GM19193 (cell line): ENCODE measurements around the gene HK2.

Source experiments
- POLR2A ChIP-seq: IDR thresholded peaks from 4 replicates; pipeline ENCODE4 v1.6.1; 2011; ENCODE audit not compliant: insufficient read depth, insufficient read length; ENCODE audit errors: extremely low read depth

The HK2 gene

DNA sequence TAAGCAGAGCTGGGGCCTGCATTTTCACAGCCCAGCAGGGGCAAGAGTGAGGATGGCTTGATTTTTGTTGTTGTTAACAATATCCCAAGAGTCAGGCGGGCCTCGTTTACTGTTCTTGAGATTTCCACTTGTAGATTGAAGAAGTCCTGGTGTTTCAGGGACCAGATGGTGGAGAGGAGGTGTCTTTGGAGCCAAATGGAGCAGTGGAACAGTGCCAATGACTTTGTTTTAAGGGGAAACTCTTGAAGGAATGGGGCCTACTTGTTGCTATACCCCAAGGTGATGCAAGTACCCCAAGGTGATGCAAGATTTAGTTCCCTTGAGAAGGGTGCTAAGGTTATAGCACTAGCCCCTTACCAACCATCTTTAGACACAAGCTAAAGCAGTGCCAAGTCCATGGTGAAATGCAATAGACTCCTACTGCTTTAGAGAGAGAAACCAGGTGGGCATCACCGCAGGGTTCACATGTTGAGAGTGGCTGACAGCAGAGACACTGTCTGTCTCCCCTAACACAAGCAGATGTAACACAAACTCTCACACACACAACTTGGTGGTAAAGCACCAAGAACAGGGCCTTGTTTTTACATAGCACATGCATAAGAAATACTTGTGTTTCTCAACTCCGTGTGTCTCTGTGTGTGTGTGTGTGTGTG is 44.0 kb downstream of the HK2 start:
- no peak for TF ChIP-seq POLR2A

DNA sequence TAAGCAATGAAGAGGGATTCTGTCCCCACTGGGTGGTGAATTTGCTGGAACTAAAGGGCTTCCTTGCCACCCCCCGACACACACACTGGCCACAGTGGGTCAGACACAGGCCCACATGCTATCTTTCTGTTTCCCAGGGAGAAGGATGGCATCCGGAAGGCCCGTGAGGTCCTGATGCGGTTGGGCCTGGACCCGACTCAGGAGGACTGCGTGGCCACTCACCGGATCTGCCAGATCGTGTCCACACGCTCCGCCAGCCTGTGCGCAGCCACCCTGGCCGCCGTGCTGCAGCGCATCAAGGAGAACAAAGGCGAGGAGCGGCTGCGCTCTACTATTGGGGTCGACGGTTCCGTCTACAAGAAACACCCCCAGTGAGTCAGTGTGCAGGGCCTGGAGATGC is 44.6 kb downstream of the HK2 start:
- TF ChIP-seq POLR2A, result no peak

DNA sequence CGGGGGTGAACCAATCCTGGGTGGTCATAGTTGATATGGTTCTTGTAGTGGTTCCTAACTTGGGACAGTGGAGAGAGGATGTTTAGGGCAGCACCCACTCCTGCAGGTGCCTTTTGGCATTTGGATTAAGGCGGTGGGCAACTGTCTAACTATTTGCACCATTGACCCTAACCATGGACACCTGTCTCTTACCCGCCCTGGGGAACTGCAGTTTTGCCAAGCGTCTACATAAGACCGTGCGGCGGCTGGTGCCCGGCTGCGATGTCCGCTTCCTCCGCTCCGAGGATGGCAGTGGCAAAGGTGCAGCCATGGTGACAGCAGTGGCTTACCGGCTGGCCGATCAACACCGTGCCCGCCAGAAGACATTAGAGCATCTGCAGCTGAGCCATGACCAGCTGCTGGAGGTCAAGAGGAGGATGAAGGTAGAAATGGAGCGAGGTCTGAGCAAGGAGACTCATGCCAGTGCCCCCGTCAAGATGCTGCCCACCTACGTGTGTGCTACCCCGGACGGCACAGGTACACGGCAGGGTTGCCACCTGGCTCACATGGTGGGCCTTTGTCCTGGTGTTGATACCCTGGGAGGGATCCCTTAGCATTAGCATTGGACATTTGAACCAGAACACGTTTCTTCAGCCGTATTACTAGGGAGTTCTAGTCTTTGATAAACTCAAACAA is 46.3 kb downstream of the HK2 start:
- no peak for TF ChIP-seq POLR2A

DNA sequence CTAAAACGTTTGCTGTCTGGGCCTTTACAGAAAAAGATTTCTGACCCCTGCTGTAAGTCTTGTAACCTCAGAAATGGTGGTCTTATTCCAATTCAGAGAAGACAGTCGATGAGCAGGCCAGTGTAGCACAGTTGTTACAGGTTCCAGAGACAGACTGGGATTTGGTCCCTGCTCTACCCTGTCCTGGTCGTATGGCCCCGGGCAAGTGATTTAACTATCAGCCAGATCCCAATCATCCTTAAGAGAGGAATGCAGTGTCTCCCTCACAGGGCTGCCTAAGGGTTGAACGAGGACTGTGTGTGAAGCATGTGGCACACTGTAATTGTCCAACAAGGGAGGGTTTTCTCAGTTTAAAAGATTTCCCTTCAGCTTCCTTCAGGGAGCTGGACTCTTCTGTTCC is 47.2 kb downstream of the HK2 start:
- no peak for TF ChIP-seq POLR2A

DNA sequence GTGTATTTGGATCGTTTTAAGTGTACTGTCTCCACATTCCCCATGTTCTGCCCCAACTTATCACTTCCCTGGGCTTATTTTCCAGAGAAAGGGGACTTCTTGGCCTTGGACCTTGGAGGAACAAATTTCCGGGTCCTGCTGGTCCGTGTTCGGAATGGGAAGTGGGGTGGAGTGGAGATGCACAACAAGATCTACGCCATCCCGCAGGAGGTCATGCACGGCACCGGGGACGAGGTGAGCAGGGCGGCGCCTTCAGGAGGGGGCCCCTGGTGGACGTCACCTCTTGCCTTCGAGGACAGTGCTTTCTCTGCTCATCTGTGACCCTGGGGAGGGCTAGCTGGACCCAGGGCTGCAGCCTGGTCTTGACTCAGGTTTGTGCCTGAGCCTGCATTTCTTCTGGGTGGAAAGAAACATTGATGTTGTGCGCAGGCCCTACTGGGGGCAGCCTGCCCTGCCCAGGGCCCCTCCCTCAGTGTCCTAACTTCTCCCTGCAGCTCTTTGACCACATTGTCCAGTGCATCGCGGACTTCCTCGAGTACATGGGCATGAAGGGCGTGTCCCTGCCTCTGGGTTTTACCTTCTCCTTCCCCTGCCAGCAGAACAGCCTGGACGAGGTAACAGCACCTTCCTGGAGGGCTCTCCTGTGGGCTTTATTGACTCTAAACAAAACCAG is 47.8 kb downstream of the HK2 start:
- no peak for TF ChIP-seq POLR2A

DNA sequence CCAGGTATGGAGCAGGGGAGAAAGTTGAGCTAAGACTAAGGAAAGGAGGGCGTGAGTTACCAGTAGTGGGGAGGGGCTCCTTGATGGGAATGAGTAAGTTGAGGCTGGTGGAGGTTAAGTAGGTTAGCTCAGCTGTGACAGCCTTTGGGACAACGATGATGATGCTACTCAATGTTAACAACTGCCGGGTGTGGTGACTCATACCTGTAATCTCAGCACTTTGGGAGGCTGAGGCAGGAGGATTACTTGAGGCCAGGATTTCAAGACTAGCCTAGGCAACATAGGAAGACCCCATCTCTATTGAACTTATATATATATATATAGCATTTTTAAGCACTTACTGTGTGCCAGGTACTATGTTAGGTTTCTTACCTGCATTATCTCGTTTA is 48.4 kb downstream of the HK2 start:
- TF ChIP-seq POLR2A, result no peak

DNA sequence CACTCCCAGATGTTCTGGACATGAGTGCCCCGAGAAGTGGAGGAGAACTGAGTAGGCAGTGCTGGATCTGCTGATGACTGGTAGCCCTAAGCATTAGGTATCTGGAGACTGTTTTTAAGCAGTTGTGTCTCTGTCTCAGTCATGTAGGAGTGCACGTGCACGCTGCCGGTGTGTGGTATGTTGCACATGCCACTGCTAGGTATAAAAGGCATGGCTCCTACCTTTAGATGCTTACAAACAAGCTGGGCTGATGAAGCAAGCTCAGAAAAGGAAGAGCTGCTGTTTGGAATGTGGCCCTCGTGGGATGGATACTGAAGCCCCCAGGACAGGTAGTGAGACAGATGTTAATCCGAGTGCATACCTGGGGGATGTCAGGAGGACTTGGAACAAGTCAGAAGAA is 49.1 kb downstream of the HK2 start:
- TF ChIP-seq POLR2A, result no peak

DNA sequence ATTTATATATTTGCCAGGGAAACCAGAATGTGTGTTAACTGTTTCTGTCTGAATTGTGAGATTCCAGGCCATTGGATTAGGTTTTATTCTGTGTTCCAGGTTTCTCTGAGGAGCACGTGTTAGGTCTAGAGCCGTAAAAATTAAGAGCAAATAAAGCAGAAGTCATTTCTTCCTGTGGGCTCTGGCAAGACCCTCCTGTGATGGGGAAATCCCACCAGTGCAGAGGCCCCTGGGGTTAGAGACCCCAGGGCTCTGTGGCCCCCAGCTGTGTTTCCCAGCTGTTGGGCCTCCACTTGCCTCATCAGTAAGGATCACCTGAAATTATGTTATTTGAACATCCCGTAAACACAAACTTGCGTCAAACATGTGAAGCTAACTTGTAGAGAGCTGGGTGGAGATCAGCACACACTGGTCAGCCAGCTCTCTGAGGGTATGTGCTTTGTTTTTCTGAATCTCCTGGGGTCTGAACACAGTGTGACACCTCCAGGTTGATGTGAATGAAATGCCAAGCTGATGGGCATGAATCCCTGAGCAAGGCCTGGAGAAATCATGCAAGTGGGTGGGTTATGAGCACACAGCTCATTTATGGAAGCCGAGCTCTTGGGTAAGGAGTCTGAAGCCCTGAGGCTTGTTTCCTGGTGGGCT is 50.3 kb downstream of the HK2 start:
- TF ChIP-seq POLR2A, result no peak

DNA sequence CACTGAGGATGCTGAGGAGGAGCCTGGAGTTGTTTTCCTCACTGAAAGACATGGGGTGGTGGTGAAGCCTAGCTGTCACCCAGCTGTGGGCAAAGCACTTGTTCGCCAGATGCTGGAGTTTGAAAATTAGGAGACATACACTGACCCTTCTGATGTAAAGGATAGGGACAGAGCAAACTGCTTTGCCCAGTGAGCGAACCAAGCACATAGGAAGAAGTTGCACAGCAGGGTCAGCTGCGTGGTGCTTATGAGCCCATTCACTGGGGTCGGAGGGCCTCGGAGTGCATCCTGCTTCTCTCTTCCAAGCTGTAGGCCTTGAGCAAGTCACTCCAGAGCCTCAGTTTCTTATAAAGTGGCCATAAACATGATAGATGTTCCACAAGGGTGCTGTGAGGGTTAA is 50.9 kb downstream of the HK2 start:
- TF ChIP-seq POLR2A, result no peak

DNA sequence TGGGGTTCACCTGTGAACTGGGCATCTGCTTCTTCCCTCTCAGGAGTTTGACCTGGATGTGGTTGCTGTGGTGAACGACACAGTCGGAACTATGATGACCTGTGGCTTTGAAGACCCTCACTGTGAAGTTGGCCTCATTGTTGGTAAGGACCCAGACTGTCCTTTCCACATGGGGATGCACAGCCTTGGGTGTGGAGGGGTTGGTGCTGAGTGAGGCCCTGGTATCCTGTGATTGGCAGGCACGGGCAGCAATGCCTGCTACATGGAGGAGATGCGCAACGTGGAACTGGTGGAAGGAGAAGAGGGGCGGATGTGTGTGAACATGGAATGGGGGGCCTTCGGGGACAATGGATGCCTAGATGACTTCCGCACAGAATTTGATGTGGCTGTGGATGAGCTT is 52.3 kb downstream of the HK2 start:
- no peak for TF ChIP-seq POLR2A

DNA sequence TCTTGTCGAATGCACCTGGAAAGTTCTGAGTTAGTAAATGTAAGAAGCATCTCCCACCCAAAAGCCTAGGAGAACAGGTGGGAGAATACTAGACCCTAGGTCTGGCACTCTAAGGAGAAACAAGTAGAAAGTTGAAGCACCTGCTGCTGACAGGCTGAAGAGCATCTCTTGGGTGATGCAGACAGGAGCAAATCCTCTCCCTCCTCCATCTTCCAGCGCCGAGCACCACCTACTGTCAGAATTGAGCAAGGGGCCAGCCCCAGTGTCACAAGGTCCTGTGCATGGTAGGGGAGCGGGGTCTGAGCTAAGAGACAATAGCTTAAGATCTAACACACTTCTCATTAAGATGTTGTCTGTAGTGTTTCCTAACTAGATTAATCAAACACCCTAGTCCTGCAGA is 52.9 kb downstream of the HK2 start:
- TF ChIP-seq POLR2A, result no peak

DNA sequence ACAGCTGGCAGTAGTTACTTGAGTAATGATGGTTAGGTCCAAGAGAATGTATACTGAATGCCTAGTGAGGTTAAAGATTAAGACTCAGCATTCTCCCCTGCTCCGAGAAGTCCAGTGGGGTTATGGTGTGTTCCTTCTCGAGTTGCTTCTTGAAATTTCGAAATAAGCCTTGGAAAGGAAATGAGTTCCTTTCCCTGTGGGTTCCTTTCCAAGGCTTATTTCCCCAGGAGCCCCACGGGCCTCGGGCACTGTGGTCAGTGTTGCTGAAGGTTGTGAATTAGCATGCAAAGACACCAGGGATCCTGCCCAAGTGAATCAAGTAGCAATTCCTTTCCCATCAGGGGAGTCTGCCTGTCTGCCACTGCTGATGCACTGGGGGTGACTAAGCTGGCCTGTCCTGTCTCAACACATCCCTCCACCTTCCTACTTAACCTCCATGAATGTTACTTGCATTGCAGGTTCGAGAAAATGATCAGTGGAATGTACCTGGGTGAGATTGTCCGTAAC is 53.6 kb downstream of the HK2 start:
- TF ChIP-seq POLR2A, result no peak

DNA sequence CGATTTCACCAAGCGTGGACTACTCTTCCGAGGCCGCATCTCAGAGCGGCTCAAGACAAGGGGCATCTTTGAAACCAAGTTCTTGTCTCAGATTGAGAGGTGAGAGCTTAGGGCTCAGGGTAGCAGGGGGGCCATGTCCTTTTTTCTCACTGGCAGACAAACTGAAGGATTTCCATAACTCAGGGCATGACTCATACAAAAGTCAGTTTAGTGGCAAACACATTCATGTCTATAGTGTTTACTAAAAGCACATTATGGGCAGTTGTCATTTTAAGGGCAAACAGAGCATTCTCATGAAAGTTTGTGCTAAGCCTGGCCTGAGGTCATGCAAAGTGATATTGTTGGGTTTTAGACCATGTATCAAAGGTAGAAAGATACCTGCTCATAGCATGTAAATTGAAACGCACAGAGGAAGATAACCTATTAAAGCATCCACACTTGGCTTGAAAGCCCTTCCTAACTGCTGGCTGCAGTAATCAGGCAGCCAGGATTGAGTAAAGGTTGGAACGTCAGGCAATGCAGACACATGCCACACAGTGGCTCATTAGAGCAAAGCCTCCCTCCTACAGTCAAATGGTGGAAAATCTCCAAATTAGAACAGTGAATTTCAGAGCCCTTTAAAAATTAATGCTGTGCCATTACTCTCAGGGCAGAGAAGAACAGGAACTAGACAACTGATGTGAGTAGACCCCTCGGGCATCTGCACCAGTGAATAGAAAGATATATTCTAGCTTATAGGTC is 54.2 kb downstream of the HK2 start:
- TF ChIP-seq POLR2A, result no peak

DNA sequence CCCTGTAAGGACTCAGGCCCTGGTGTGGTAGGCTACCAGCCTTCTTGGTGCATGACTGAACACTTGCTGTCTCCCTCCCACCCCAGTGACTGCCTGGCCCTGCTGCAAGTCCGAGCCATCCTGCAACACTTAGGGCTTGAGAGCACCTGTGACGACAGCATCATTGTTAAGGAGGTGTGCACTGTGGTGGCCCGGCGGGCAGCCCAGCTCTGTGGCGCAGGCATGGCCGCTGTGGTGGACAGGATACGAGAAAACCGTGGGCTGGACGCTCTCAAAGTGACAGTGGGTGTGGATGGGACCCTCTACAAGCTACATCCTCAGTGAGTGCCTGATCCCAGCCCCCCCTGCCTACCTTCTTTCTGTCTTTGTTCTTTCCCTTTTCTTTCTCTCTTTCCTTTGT is 55.2 kb downstream of the HK2 start:
- TF ChIP-seq POLR2A, result no peak

DNA sequence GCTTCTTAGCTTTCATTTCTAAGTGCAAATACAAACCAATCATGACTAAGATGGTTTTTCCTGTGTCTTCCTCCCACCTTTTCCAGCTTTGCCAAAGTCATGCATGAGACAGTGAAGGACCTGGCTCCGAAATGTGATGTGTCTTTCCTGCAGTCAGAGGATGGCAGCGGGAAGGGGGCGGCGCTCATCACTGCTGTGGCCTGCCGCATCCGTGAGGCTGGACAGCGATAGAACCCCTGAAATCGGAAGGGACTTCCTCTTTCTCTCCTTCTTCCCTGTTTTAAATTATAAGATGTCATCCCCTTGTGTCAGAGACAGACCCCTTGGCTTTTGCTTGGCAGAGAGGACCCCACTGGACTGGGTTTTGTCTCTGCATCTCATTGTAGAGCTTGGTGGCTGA is 56.8 kb downstream of the HK2 start:
- TF ChIP-seq POLR2A, result no peak

DNA sequence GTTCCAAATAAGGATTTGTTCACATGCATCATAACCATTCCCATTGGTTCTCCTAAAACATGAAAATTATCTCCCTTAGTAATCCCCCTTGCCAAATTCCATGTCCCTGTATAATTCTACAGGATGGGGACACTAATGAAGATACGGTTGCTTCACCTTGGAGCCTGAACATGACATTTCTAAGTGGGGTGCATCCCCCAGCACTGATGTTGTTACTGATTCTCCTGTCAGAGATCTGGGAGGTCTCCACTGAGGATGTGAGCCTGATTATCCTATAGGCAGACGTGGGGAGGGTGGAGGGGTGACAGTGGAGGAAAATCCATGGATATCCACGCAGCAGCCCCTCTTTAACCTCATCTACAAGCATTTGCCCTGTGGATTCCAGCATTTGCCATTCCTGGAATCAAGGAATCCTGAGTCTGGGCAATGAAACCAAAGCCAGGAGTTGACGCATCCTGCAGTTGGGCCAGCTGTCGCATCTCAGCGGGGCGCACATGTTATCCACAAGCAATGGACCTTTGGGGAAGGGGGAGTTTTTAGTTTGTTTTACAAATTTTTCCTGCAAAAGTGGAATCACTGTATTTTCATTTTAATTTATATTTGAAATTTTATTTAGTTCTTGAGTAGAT is 57.3 kb downstream of the HK2 start:
- no peak for TF ChIP-seq POLR2A
